Ishikawa (cell line): ENCODE measurements around the gene NEUROD2.

Experiments
- CEBPB ChIP-seq: IDR thresholded peaks from 2 replicates; pipeline ENCODE4 v1.6.1; 2012
- CREB1 ChIP-seq: IDR thresholded peaks from 2 replicates; pipeline ENCODE4 v1.6.1; 2012; ENCODE audit warnings: low read depth
- EGR1 ChIP-seq: IDR thresholded peaks from 2 replicates; pipeline ENCODE4 v1.6.1; 2012
- EP300 ChIP-seq: IDR thresholded peaks from 2 replicates; pipeline ENCODE4 v1.6.1; 2012; ENCODE audit warnings: borderline replicate concordance
- FOXM1 ChIP-seq: IDR thresholded peaks from 2 replicates; pipeline ENCODE4 v1.6.1; 2012; ENCODE audit warnings: low read depth, borderline replicate concordance
- MAX ChIP-seq: IDR thresholded peaks from 2 replicates; pipeline ENCODE4 v1.6.1; 2012
- NFIC ChIP-seq: IDR thresholded peaks from 2 replicates; pipeline ENCODE4 v1.6.1; 2012
- RAD21 ChIP-seq: IDR thresholded peaks from 2 replicates; pipeline ENCODE4 v1.6.1; 2012; ENCODE audit warnings: low read depth
- REST ChIP-seq: IDR thresholded peaks from 2 replicates; pipeline ENCODE4 v1.6.1; 2012; ENCODE audit warnings: low read depth, mild to moderate bottlenecking
- TAF1 ChIP-seq: IDR thresholded peaks from 2 replicates; pipeline ENCODE4 v1.6.1; 2012; ENCODE audit warnings: low read depth, mild to moderate bottlenecking
- TCF12 ChIP-seq: IDR thresholded peaks from 2 replicates; pipeline ENCODE4 v1.6.1; 2012; ENCODE audit warnings: low read depth
- TEAD4 ChIP-seq: IDR thresholded peaks from 2 replicates; pipeline ENCODE4 v1.6.1; 2012
- USF1 ChIP-seq: IDR thresholded peaks from 2 replicates; pipeline ENCODE4 v1.6.1; 2012
- YY1 ChIP-seq: IDR thresholded peaks from 2 replicates; pipeline ENCODE4 v1.6.1; 2012; ENCODE audit warnings: low read depth
- ZBTB7A ChIP-seq: IDR thresholded peaks from 2 replicates; pipeline ENCODE4 v1.6.1; 2012; ENCODE audit warnings: low read depth

NEUROD2 gene

GRCh38 chr17:39652587-39653315 is 45.0 kb upstream of the NEUROD2 start:
- no peak for TF ChIP-seq TCF12
- no peak for TF ChIP-seq CREB1
- TF ChIP-seq YY1 = no peak
- TF ChIP-seq EP300 = no peak
- TF ChIP-seq TAF1 = no peak
- TF ChIP-seq EGR1 = no peak
- TF ChIP-seq RAD21 = no peak
- TF ChIP-seq ZBTB7A = no peak
- TF ChIP-seq MAX = no peak
- no peak for TF ChIP-seq FOXM1
- TF ChIP-seq TEAD4 = no peak
- TF ChIP-seq CEBPB = no peak
- no peak for TF ChIP-seq NFIC
- no peak for TF ChIP-seq USF1
- no peak for TF ChIP-seq REST

DNA sequence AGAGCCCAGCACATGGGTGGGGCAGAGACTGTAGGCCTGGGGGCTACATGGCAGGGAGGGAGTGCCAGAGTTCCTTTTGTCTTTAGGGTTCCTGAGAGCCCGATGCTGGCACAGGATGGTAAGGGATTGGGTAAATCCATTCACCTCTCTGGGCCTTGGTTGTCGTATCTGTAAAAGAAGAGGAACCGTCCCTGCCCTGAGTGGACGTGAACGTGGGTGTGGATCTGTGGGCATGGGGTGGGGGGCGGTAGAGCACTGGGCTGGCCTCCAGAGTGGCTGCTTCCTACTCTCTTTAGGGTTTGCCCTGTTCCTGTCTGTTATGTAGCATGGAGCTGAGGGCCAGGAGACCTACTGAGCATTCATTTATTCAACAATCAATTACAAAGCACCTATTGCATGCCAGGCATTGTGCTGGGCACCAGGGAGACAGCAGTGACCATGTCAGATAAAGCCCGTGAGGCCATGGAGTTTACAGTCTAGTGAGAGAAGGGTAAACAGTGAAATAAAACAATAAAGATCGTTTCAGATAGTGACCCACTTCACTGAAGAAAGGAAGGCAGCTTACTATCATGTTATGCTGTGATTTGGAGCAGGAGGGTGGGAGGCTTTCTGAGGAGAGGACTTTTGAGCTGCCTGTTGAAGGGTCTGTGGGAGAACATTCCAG is 44.3 kb upstream of the NEUROD2 start:
- no peak for TF ChIP-seq YY1
- no peak for TF ChIP-seq EGR1
- no peak for TF ChIP-seq MAX
- no peak for TF ChIP-seq TEAD4
- no peak for TF ChIP-seq CEBPB
- no peak for TF ChIP-seq TAF1
- no peak for TF ChIP-seq ZBTB7A
- no peak for TF ChIP-seq RAD21
- no peak for TF ChIP-seq FOXM1
- TF ChIP-seq USF1 = no peak

DNA sequence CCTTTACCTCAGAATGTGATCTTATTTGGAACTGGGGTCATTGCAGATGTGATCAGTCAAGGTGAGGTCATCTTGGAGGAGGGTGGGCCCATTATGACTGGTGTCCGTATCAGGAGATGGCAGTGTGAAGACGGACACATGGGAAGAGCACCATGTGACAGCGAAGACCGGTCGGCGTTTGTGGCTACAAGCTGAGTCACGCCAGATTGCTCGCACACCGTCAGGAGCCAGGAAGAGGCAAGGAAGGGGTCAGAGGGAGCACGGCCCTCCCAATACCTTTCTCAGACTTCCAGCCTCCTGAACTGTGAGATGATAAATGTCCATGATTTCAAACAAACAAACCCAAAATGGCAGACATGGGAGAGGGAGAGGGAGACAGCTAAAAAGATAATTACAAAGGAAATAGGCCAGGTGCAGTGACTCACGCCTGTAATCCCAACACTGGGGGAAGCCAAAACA is 42.4 kb upstream of the NEUROD2 start:
- no peak for TF ChIP-seq EGR1
- TF ChIP-seq FOXM1 = no peak
- TF ChIP-seq RAD21 = no peak
- TF ChIP-seq CEBPB = no peak
- no peak for TF ChIP-seq TAF1
- no peak for TF ChIP-seq YY1
- no peak for TF ChIP-seq USF1
- TF ChIP-seq ZBTB7A = no peak
- no peak for TF ChIP-seq NFIC
- no peak for TF ChIP-seq MAX
- no peak for TF ChIP-seq TCF12
- no peak for TF ChIP-seq TEAD4
- no peak for TF ChIP-seq EP300
- no peak for TF ChIP-seq REST
- TF ChIP-seq CREB1 = no peak

DNA sequence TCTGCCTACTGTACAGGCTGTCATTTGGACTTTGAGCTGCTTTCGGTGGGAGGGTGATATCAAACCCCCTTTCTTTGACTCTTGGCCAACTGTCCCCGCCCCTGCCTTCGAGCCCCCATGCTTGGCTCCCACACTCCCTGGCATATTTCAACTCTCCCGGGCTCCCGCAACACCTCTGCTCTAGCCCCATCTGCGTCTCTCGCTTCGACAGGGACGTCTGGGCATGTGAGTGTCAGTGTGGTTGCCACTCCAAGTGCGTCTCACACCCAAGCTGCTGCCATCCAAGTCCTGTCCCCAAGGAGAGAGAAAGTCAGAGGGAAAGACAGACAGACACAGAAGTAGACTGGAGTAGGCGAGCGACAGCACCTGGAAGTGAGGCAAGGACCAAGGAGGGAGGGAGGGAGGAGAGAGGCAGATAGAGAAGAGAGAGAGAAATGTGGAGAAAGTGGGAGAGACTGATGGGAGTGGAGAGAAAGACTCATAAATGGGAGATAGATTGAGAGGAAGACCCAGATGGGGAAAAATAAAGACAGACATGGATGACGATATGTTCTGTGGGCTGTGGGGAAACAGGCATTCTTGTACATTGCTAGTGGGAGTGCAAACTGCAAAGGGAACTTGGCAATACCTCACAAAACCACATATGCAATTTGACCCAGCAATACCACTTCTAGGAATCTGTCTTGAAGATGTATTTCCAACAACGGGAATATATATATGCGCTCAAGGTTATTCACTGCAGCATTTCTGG is 41.1 kb upstream of the NEUROD2 start:
- TF ChIP-seq NFIC (no peak), CREB1 (no peak)
